22Rv1 (cell line): ENCODE measurements around the gene ADGRF1.

ENCODE experiments used
- ZFX ChIP-seq: fragments of 450-650 bp; IDR thresholded peaks from 2 replicates; pipeline ENCODE4 v1.6.1; 2017; ENCODE audit warnings: antibody characterized with exemption, borderline replicate concordance
- TF ChIP-seq, protein P1 (sequence below): fragments of 450-650 bp; IDR thresholded peaks from 2 replicates; pipeline ENCODE4 v1.5.1; 2017; ENCODE audit warnings: mild to moderate bottlenecking

DNA sequence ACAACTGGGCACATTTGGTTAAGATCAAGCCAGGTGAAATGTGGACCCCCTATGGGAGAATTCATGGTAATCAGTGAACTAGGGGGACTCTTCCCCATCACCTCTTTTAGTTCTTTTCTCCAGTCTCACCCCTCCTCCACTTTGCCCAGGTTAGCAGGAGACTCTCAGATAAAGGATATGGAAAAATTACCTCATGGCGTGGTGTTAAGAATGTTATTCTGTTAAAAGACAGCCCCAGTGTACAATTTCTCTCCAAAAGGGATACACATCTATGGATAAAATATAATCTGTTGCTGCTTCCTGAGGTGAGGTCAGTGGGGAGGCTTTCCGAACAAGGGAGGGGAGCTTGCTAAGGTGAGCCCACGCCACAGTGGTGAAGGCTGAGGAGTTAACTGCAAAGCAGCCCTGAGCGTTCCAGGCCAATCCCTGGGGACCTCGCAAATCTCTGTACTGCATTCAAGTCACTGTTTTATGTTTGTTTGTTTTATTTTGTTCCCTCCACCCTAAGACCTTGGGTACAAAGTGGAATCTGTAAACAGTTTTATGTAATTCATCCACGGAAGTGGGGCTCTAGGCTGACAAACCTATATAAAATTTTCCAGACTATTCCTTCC is 52.0 kb downstream of the ADGRF1 start:
- TF ChIP-seq, protein P1, sequence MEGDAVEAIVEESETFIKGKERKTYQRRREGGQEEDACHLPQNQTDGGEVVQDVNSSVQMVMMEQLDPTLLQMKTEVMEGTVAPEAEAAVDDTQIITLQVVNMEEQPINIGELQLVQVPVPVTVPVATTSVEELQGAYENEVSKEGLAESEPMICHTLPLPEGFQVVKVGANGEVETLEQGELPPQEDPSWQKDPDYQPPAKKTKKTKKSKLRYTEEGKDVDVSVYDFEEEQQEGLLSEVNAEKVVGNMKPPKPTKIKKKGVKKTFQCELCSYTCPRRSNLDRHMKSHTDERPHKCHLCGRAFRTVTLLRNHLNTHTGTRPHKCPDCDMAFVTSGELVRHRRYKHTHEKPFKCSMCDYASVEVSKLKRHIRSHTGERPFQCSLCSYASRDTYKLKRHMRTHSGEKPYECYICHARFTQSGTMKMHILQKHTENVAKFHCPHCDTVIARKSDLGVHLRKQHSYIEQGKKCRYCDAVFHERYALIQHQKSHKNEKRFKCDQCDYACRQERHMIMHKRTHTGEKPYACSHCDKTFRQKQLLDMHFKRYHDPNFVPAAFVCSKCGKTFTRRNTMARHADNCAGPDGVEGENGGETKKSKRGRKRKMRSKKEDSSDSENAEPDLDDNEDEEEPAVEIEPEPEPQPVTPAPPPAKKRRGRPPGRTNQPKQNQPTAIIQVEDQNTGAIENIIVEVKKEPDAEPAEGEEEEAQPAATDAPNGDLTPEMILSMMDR, result no peak
- no peak for TF ChIP-seq ZFX
